Breast epithelium (tissue), 4 donors: ENCODE measurements around the gene MRPS23. TPM values are rescaled to one million over a fixed set of nuclear protein-coding genes. Genes with fewer than 3 reads are reported as not detected.

Experiments
- DNase-seq, 2 donors: peaks; one replicate each; pipeline ENCODE4 v3.0.0-alpha.2; 2019; ENCODE audit warnings: low spot score in 2 of 2
- H3K27ac ChIP-seq, 2 donors: fragments of 200-600 bp; sonication (generic) in 1 of 2; one replicate each; pipeline ENCODE4 v1.5.1; 2016 to 2019; ENCODE audit warnings: mild to moderate bottlenecking in 1 of 2
- H3K27me3 ChIP-seq, 2 donors: fragments of 200-600 bp; sonication (generic) in 1 of 2; one replicate each; pipeline versions ENCODE4 v1.5.1 to v1.6.0; 2017 to 2019; ENCODE audit warnings: control low read depth in 1 of 2, mild to moderate bottlenecking in 1 of 2
- H3K36me3 ChIP-seq: fragments of 200-600 bp; one replicate; pipeline ENCODE4 v1.5.1; 2019
- H3K4me1 ChIP-seq, 2 donors: fragments of 200-600 bp; sonication (generic); one replicate each; pipeline ENCODE4 v1.5.1; 2016 to 2019; ENCODE audit warnings: control low read depth in 1 of 2
- H3K4me3 ChIP-seq, 3 donors: fragments of 200-600 bp; sonication (generic); 1 replicate in 2 of 3; 2 replicates in 1 of 3; pipeline ENCODE4 v1.5.1; 2016 to 2019; ENCODE audit warnings: mild to moderate bottlenecking in 3 of 3, moderate library complexity in 2 of 3
- H3K9me3 ChIP-seq, 2 donors: fragments of 200-600 bp; sonication (generic) in 1 of 2; one replicate each; pipeline ENCODE4 v1.5.1; 2016 to 2019; ENCODE audit warnings: control low read depth in 1 of 2
- CTCF ChIP-seq, 3 donors: fragments of 450-650 bp; IDR thresholded peaks; one replicate each; pipeline ENCODE4 v1.5.1; 2016 to 2017; ENCODE audit warnings: antibody characterized with exemption in 3 of 3, mild to moderate bottlenecking in 3 of 3, moderate library complexity in 3 of 3
- POLR2A ChIP-seq: fragments of 450-650 bp; IDR thresholded peaks from one replicate; pipeline ENCODE4 v1.6.1; 2016; ENCODE audit warnings: antibody characterized with exemption, mild to moderate bottlenecking, moderate library complexity
- POLR2AphosphoS5 ChIP-seq, 3 donors: sonication (generic); formaldehyde crosslinking; IDR thresholded peaks; one replicate each; pipeline ENCODE4 v1.6.1; 2017; ENCODE audit warnings: antibody characterized with exemption in 3 of 3
- intact Hi-C: fragments of 100-400 bp; cut with DNase I; formaldehyde crosslinking; loops from one replicate; pipeline ENCODE4 v1.15.1; 2023; ENCODE audit warnings: low total_unique reads
- total RNA-seq, 3 donors: library from RNA; depleted of rRNA; stranded (reverse); fragments of >200 nt; gene quantifications; one replicate each; pipeline ENCODE4 v1.1.0, GENCODE V29; 2016

The MRPS23 gene
- total RNA-seq, 3 donors from 2014 or later: 7.5 to 10.7 (median 8.2) TPM

- Histone ChIP-seq H3K27me3 (no peaks in the 10 kb centered on the region), H3K4me1 (no peaks in the 10 kb centered on the region), H3K27ac (no peak overlapping the region), H3K36me3 (peaks cover 11% of the 10 kb centered on the region), H3K9me3 (no peaks in the 10 kb centered on the region), H3K4me3 (no peak overlapping the region)
- TF ChIP-seq CTCF (IDR thresholded peaks at IDR 0.05) (no peak), POLR2AphosphoS5 (IDR thresholded peaks at IDR 0.05) (no peak), POLR2A (no peak)
- intact Hi-C loops: no loop called here
- DNase-seq: no peak
These were observed 7.6 kb downstream of the MRPS23 start for GRCh38 chr17:57842280-57842679.

GRCh38 chr17:57839571-57839923 lies 10.3 kb downstream of the MRPS23 start:
- DNase-seq: no peak
- H3K4me3 ChIP-seq: no peak overlapping the region
- intact Hi-C loops: loop anchor here (10.0 kb wide), 1 partner anchor 275 kb away; no protein-coding TSS in a partner anchor
- H3K4me1 ChIP-seq: no peaks in the 10 kb centered on the region
- no peaks in the 10 kb centered on the region for H3K27me3 ChIP-seq
- no peaks in the 10 kb centered on the region for H3K9me3 ChIP-seq
- TF ChIP-seq CTCF (IDR thresholded peaks at IDR 0.05): no peak
- no peak for TF ChIP-seq POLR2A
- no peak for TF ChIP-seq POLR2AphosphoS5 (IDR thresholded peaks at IDR 0.05)
- peaks cover 11% of the 10 kb centered on the region for H3K36me3 ChIP-seq
- no peak overlapping the region for H3K27ac ChIP-seq

- intact Hi-C loops: loop anchor here (10.0 kb wide), 1 partner anchor 276 kb away; no protein-coding TSS in a partner anchor
- Histone ChIP-seq H3K9me3 (no peaks in the 10 kb centered on the region), H3K27ac (no peak overlapping the region), H3K4me3 (no peak overlapping the region), H3K4me1 (no peaks in the 10 kb centered on the region), H3K27me3 (no peaks in the 10 kb centered on the region), H3K36me3 (peaks cover 11% of the 10 kb centered on the region)
- no peak for DNase-seq
- no peak for TF ChIP-seq POLR2AphosphoS5 (IDR thresholded peaks at IDR 0.05)
- TF ChIP-seq POLR2A: no peak
- no peak for TF ChIP-seq CTCF (IDR thresholded peaks at IDR 0.05)
These were observed 10.8 kb downstream of the MRPS23 start for GRCh38 chr17:57838857-57839570.

- H3K9me3 ChIP-seq: no peaks in the 10 kb centered on the region
- intact Hi-C loops: loop anchor here (10.0 kb wide), 1 partner anchor 276 kb away; no protein-coding TSS in a partner anchor
- no peaks in the 10 kb centered on the region for H3K27me3 ChIP-seq
- no peak overlapping the region for H3K4me3 ChIP-seq
- peaks cover 11% of the 10 kb centered on the region for H3K36me3 ChIP-seq
- no peaks in the 10 kb centered on the region for H3K4me1 ChIP-seq
- TF ChIP-seq POLR2A: no peak
- TF ChIP-seq CTCF (IDR thresholded peaks at IDR 0.05): no peak
- no peak for TF ChIP-seq POLR2AphosphoS5 (IDR thresholded peaks at IDR 0.05)
- no peak overlapping the region for H3K27ac ChIP-seq
- no peak for DNase-seq
These were observed 11.4 kb downstream of the MRPS23 start for GRCh38 chr17:57838453-57838852.

- Histone ChIP-seq H3K4me1 (peaks cover 0 to 3% of the 10 kb centered on the region in 2 donors), H3K27ac (no peak overlapping the region), H3K27me3 (no peaks in the 10 kb centered on the region), H3K36me3 (peaks cover 11% of the 10 kb centered on the region), H3K4me3 (no peak overlapping the region), H3K9me3 (no peaks in the 10 kb centered on the region)
- intact Hi-C loops: loop anchor here (10.0 kb wide), 1 partner anchor 279 kb away; no protein-coding TSS in a partner anchor
- no peak for TF ChIP-seq POLR2AphosphoS5 (IDR thresholded peaks at IDR 0.05)
- TF ChIP-seq CTCF (IDR thresholded peaks at IDR 0.05): no peak
- TF ChIP-seq POLR2A: no peak
- DNase-seq: no peak
These were observed 14.4 kb downstream of the MRPS23 start for GRCh38 chr17:57835333-57835900.
